ENCODE measurements around the gene RNASE1. TPM values are rescaled to one million over a fixed set of nuclear protein-coding genes. Genes with fewer than 3 reads are reported as not detected.

The RNASE1 gene
- total RNA-seq (2014; rRNA removed) (0.23 and 0.51 TPM in 2 replicates), Bru-seq, nascent RNA (not detected), BruChase-seq, experiment 1, labeled RNA remaining after a 6-hour chase (not detected), BruChase-seq, experiment 2, labeled RNA remaining after a 2-hour chase (not detected)
- long read RNA-seq, partial matches to known transcripts = 0 of 1 reads
- long read RNA-seq, other reads (novel, unspliced or antisense) = 1 of 1 reads

DNA sequence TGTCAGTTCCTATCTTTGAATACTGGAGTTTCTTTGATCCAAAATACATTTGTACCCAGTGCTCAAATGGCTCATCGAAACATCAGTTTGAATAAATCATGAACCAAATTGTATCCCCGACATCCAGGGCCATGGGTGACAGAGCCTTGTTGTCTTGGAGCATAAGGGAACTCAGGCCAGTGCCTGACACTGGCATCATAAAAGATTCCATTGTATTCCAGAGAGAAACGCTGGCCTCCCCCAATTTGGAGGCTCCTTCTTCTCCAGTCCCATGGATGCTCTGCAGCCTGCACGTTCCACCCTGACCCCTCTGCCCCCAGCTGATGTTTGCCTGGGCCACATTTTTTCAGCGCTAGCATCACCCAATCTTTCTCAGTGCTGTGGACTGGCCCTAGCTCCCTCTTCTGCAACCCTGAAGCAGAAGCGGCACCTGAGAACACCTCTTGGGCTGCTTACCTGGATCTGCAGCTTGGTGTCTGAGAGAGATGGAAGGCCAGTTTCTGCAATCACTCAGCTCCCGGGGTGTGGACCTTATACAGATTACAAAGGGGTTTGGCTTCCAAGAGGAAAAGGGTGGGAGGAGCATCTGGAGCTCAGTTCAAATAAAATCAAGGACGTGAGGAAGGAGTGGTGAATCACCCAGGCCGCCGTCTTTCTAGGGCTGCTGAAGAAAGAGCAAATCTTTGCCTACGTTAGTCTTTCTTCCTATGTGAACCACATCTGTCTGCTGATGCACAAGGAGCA, at the start of gene RNASE1:
Gene RNASE1, minus strand, starts transcription at position 504 of the 744 bp plus-strand sequence. CDS start 776 bp downstream, outside the sequence.
- intact Hi-C loops (cut with micrococcal nuclease) = no loop called here
- Histone ChIP-seq H3K4me3 (ENCODE audit: low read length) (no peak within 1 kb of the TSS), H4K20me1 (ENCODE audit: low read length) (no peaks in the 10 kb centered on the region), H3K79me2 (ENCODE audit: low read length) (no peaks in the 10 kb centered on the region), H3K9me3 (ENCODE audit: low read length) (no peaks in the 10 kb centered on the region), H3K27me3 (ENCODE audit: low read length) (peaks cover 48% of the 10 kb centered on the region), H3K9ac (ENCODE audit: low read length) (no peak within 1 kb of the TSS), H3K27ac (ENCODE audit: low read length) (no peak within 1 kb of the TSS), H3K36me3 (ENCODE audit: low read depth, low read length) (no peaks in the 10 kb centered on the region), H3K4me1 (ENCODE audit: insufficient read depth, low read length) (no peaks in the 10 kb centered on the region; the same call in 1 of the 2 replicates), H3K9me2 (replicated peaks; ENCODE audit: low read length) (no peaks in the 10 kb centered on the region), H3K4me2 (ENCODE audit: low read length) (0 out of 2 replicates have a peak within 1 kb of the TSS, but pooled peaks have one; percentile 17), H3F3A (ENCODE audit: low read length, unreplicated experiment) (no peaks in the 10 kb centered on the region), H2AFZ (ENCODE audit: low read length) (no peak within 1 kb of the TSS)
- TF ChIP-seq EZH2 (IDR thresholded peaks at IDR 0.05; ENCODE audit: low read length, unreplicated experiment) (no peak), EZH2phosphoT487 (IDR thresholded peaks at IDR 0.05; ENCODE audit: borderline replicate concordance, low read length) (no peak)
- TF ChIP-seq, protein P1, sequence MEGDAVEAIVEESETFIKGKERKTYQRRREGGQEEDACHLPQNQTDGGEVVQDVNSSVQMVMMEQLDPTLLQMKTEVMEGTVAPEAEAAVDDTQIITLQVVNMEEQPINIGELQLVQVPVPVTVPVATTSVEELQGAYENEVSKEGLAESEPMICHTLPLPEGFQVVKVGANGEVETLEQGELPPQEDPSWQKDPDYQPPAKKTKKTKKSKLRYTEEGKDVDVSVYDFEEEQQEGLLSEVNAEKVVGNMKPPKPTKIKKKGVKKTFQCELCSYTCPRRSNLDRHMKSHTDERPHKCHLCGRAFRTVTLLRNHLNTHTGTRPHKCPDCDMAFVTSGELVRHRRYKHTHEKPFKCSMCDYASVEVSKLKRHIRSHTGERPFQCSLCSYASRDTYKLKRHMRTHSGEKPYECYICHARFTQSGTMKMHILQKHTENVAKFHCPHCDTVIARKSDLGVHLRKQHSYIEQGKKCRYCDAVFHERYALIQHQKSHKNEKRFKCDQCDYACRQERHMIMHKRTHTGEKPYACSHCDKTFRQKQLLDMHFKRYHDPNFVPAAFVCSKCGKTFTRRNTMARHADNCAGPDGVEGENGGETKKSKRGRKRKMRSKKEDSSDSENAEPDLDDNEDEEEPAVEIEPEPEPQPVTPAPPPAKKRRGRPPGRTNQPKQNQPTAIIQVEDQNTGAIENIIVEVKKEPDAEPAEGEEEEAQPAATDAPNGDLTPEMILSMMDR (conservative IDR thresholded peaks at IDR 0.05; ENCODE audit: low read depth, low read length) = no peak
- POLR2A ChIA-PET (ENCODE audit: unreplicated experiment) = no interaction called here
- CTCF ChIA-PET = no interaction called here
- peak; percentile 52 for DNase-seq
- no TSS peak for BruUV-seq (replicated peaks)
- ATAC-seq = peak; percentile 54; the same call in 1 of the 2 replicates

DNA sequence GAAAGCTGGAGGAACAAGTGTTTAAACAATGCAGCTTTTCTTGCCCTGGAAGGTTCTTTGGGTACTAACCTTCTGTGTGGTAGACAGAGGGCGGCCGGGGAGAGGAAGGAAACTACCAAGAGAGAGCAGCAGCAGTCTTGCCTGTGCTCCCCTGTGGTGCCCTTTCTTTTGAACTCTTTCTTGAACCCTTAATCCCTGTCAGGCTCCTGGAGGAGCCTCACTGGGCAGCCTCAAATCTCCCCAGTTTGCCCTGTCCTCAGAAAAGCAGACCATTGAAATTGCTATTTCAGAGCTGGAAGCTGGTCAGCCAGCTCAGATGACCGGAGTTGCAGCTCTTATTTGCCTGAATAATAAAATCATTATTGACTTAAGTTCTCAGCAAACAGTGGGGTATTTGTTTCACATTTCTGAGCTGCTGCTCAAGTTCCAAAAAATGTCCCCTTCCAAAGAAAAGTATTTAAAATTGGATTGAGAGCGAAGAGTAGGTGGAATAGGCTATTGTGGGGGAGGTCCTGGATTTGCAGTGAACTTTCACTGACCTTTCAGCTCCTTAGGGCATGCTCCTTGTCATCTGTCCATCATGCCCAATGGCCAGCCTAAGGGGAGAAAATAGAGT, 46.4 kb upstream of the RNASE1 start:
- H3K27me3 ChIP-seq (ENCODE audit: low read length) = no peaks in the 10 kb centered on the region
- H3K4me2 ChIP-seq (ENCODE audit: low read length) = peak overlapping the region; percentile 88
- peak overlapping the region; percentile 58 for H3K4me3 ChIP-seq (ENCODE audit: low read length)
- peaks cover 45% of the 10 kb centered on the region for H3K4me1 ChIP-seq (ENCODE audit: insufficient read depth, low read length)
- no peaks in the 10 kb centered on the region for H4K20me1 ChIP-seq (ENCODE audit: low read length)
- TF ChIP-seq EZH2phosphoT487 (IDR thresholded peaks at IDR 0.05; ENCODE audit: borderline replicate concordance, low read length) (no peak), EZH2 (IDR thresholded peaks at IDR 0.05; ENCODE audit: low read length, unreplicated experiment) (no peak)
- TF ChIP-seq, protein P1 (conservative IDR thresholded peaks at IDR 0.05; ENCODE audit: low read depth, low read length) = no peak
- H3K9ac ChIP-seq (ENCODE audit: low read length) = peak overlapping the region; percentile 81
- ATAC-seq (peak; percentile 66), DNase-seq (peak; percentile 79)
- no peaks in the 10 kb centered on the region for H3K79me2 ChIP-seq (ENCODE audit: low read length)
- peaks cover 4% of the 10 kb centered on the region for H3F3A ChIP-seq (ENCODE audit: low read length, unreplicated experiment)
- CTCF ChIA-PET = interaction anchor here (0.6 to 1.8 kb wide), 7 partner anchors 9 to 247 kb away, joined by 3 to 7 read pairs (median 3); no protein-coding TSS in a partner anchor
- H3K9me3 ChIP-seq (ENCODE audit: low read length) = no peaks in the 10 kb centered on the region
- H3K36me3 ChIP-seq (ENCODE audit: low read depth, low read length) = no peaks in the 10 kb centered on the region
- POLR2A ChIA-PET (ENCODE audit: unreplicated experiment) = interaction anchor here (0.5 kb wide), 1 partner anchor 10 kb away, joined by 3 read pairs; no protein-coding TSS in a partner anchor
- H2AFZ ChIP-seq (ENCODE audit: low read length) = peak overlapping the region; percentile 51
- no peaks in the 10 kb centered on the region for H3K9me2 ChIP-seq (replicated peaks; ENCODE audit: low read length)
- BruUV-seq (replicated peaks) = no TSS peak
- intact Hi-C loops (cut with micrococcal nuclease) = no loop called here
- H3K27ac ChIP-seq (ENCODE audit: low read length) = peak overlapping the region; percentile 97
